Urinary bladder (tissue), 4 donors: Measurements from ENCODE around the gene OR1S1. TPM values are rescaled to one million over a fixed set of nuclear protein-coding genes. Genes with fewer than 3 reads are reported as not detected.

ENCODE experiments used
- DNase-seq: peaks from one replicate; pipeline ENCODE4 v3.0.0-alpha.2; 2015; ENCODE audit errors: extremely low spot score
- H3K27ac ChIP-seq: one replicate; pipeline ENCODE4 v1.5.1; 2013; ENCODE audit warnings: low read depth, mild to moderate bottlenecking, moderate library complexity
- H3K36me3 ChIP-seq: one replicate; pipeline ENCODE4 v1.6.1; 2013; ENCODE audit warnings: mild to moderate bottlenecking, moderate library complexity; ENCODE audit not compliant: insufficient read depth
- H3K4me1 ChIP-seq: one replicate; pipeline ENCODE4 v1.6.1; 2013; ENCODE audit warnings: mild to moderate bottlenecking, moderate library complexity; ENCODE audit not compliant: insufficient read depth
- H3K4me3 ChIP-seq: one replicate; pipeline ENCODE4 v1.5.1; 2013; ENCODE audit warnings: low read depth, low read length
- WGBS: extraction: QIAGEN DNeasy Blood & Tissue Kit; methylation state at CpG from one replicate; pipeline ENCODE4 v1.1.7; 2013; 5-methylcytosine and 5-hydroxymethylcytosine counted together
- polyA plus RNA-seq: library from polyadenylated mRNA; stranded (reverse); fragments of 200-250 nt; gene quantifications from one replicate; pipeline ENCODE4 v1.2.3, GENCODE V29; 2013
- total RNA-seq: library from RNA; depleted of rRNA; stranded (reverse); fragments of >200 nt; gene quantifications from one replicate; pipeline ENCODE4 v1.2.3, GENCODE V29; 2014
- donor health status: healthy with polysubstance abuse.
- donor health status: healthy.

Gene OR1S1
- total and polyA plus RNA-seq, 2 donors: not detected

DNA sequence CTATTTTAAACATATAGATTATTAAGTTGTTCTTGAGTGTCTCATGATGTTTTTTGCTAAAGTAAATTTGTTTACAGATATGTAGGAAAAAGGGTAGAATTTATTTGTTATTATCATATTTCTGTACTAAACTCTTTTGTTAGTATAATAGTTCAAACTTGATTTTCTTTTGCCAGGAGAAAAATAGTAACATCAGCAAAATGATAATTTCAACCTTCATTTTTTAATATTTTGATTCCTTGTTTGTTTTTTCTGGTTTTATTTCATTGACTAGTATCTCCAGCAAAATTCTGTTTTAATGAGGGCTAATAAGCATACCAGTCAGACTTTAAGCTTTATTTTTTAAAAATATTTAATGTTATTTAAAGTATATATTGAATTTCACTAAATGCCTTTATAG, 4.0 kb downstream of the OR1S1 start:
- no peaks in the 10 kb centered on the region for H3K36me3 ChIP-seq
- H3K4me1 ChIP-seq: no peaks in the 10 kb centered on the region
- no peak overlapping the region for H3K4me3 ChIP-seq
- no peak for DNase-seq
- no peak overlapping the region for H3K27ac ChIP-seq

DNA sequence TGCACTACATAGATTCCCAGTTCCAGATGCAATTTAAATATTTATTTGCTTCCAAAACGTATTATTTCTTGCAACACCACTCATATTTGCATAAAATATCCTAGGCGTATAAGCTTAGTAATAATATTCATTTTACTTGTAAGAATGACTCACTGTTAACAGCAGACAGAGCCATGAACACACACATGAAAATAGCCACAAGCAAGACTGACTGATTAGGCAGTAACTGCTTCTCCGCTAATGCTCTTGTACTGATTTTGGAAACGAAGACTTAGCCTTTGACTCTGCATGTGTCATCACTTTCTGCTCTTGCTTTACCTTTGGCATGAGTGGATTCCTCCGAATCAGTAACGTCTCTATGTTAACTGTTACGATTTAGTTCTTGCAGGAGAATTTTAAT, 10.2 kb downstream of the OR1S1 start:
- no peaks in the 10 kb centered on the region for H3K36me3 ChIP-seq
- H3K4me1 ChIP-seq: no peaks in the 10 kb centered on the region
- DNase-seq: no peak
- WGBS: 70% methylated on average over 7 of the region's 7 CpGs
- no peak overlapping the region for H3K27ac ChIP-seq
- H3K4me3 ChIP-seq: no peak overlapping the region

DNA sequence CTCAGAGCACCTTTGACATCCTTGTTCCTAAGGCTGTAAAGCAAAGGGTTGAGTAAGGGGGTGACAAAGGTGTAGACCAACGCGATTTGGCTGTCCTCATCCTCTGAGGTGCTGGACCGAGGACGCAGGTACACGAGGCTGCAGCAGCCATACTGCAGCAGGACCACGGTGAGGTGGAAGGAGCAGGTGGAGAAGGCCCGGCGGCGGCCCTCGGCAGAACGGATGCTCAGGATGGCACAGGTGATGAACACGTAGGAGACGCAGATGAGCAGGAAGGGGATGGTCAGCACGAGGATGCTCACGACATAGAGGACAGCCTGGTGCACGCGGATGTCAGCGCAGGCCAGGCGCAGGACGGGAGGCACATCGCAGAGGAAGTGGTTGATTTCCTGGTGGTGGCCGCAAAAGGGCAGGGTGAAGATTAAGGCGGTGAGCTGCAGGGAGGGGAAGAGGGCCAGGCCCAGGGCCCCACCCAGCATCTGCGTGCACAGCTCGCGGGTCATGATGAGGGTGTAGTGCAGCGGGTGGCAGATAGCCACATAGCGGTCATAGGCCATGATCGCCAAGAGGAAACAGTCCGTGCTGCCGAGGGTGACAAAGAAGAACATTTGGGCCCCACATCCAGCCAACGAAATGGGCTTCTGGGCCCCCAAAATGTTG, 15.6 kb downstream of the OR1S1 start:
- Histone ChIP-seq H3K4me3 (no peak overlapping the region), H3K27ac (no peak overlapping the region), H3K4me1 (no peaks in the 10 kb centered on the region), H3K36me3 (no peaks in the 10 kb centered on the region)
- 93% methylated on average over 32 of the region's 32 CpGs for WGBS
- no peak for DNase-seq

DNA sequence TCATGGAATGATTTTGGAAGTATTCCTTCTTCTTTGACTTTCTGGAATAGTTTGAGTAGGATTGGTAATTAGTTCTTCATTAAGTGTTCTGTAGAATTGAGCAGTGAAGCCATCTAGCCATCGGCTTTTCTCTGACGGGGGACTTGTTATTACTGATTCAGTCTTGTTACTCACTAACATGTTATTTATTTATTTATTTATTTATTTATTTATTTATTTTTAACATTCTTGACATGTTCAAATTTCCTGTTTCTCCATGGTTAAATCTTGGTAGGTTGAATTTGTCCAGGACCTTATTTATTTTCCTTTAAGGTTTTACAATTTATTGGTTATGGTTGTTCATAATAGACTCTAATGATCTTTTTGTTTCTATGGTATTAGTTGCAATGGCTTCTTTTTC, 31.4 kb downstream of the OR1S1 start:
- Histone ChIP-seq H3K4me1 (no peaks in the 10 kb centered on the region), H3K36me3 (no peaks in the 10 kb centered on the region), H3K4me3 (no peak overlapping the region), H3K27ac (no peak overlapping the region)
- WGBS: 96% methylated on average over 2 of the region's 2 CpGs
- DNase-seq: no peak

DNA sequence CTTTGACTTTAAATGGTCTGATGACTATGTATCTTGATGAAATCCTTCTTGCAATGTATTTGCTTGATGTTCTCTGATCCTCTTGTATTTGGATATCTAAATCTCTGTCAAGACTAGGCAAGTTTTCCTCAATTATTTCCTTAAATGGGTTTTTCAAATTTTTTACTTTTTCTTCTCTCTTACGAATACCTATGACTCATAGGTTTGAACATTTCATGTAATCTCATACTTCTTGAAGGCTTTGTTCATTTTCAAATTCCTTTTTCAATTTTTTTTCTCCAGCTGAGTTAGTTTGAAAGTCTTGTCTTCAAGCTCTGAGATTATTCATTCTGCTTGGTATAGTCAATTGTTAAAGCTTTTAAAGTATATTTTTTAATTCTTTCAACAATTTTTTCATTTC, 42.4 kb downstream of the OR1S1 start:
- no peak for DNase-seq
- Histone ChIP-seq H3K4me1 (no peaks in the 10 kb centered on the region), H3K4me3 (no peak overlapping the region), H3K27ac (no peak overlapping the region), H3K36me3 (no peaks in the 10 kb centered on the region)
- WGBS: 69% methylated on average over 1 of the region's 1 CpG

DNA sequence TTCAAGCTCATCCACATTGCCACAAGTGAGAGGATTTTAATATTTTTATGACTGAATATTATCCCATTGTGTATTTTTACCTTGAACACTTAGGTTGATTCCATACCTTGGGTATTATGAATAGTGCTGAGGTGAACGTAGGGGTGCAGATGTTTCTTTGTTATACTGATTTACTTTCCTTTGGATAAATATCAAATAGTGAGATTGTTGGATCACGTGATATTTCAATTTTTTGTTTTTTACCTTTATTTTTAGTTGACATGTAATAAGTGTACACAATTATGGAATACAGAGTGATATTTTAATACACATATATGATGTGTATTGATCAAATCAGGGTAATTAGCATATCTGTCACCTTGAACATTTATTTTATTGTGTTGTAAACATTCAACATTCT, 47.5 kb downstream of the OR1S1 start:
- Histone ChIP-seq H3K27ac (no peak overlapping the region), H3K4me3 (no peak overlapping the region), H3K4me1 (no peaks in the 10 kb centered on the region), H3K36me3 (no peaks in the 10 kb centered on the region)
- 76% methylated on average over 2 of the region's 2 CpGs for WGBS
- no peak for DNase-seq

Other genes with a start within 250 kb of the OR1S1 start
- gene OR9Q1, start 188.8 kb upstream of the OR1S1 start, total RNA-seq: not detected
- not detected for gene OR9Q1, start 188.8 kb upstream of the OR1S1 start, polyA plus RNA-seq
- not detected for gene OR6Q1, start 181.8 kb upstream of the OR1S1 start, total RNA-seq
- not detected for gene OR6Q1, start 181.8 kb upstream of the OR1S1 start, polyA plus RNA-seq
- gene OR9I1, start 87.2 kb upstream of the OR1S1 start, total RNA-seq: not detected
- not detected for gene OR9I1, start 87.2 kb upstream of the OR1S1 start, polyA plus RNA-seq
- gene OR9Q2, start 23.6 kb upstream of the OR1S1 start, total RNA-seq: not detected
- gene OR9Q2, start 23.6 kb upstream of the OR1S1 start, polyA plus RNA-seq: not detected
- not detected for gene OR1S2, start 8.6 kb upstream of the OR1S1 start, total RNA-seq
- gene OR1S2, start 8.6 kb upstream of the OR1S1 start, polyA plus RNA-seq: not detected
- not detected for gene OR10Q1, start 16.2 kb downstream of the OR1S1 start, total RNA-seq
- gene OR10Q1, start 16.2 kb downstream of the OR1S1 start, polyA plus RNA-seq: not detected
- gene OR10W1, start 55.5 kb downstream of the OR1S1 start, total RNA-seq: not detected
- not detected for gene OR10W1, start 55.5 kb downstream of the OR1S1 start, polyA plus RNA-seq
- not detected for gene OR5B17, start 146.3 kb downstream of the OR1S1 start, total RNA-seq
- not detected for gene OR5B17, start 146.3 kb downstream of the OR1S1 start, polyA plus RNA-seq
- not detected for gene OR5B3, start 194.2 kb downstream of the OR1S1 start, total RNA-seq
- not detected for gene OR5B3, start 194.2 kb downstream of the OR1S1 start, polyA plus RNA-seq
- gene OR5B2, start 215.4 kb downstream of the OR1S1 start, total RNA-seq: not detected
- not detected for gene OR5B2, start 215.4 kb downstream of the OR1S1 start, polyA plus RNA-seq
- gene OR5B12, start 229.5 kb downstream of the OR1S1 start, total RNA-seq: 0.69 TPM
- not detected for gene OR5B12, start 229.5 kb downstream of the OR1S1 start, polyA plus RNA-seq